HG02610 (cell line): ENCODE data around the gene SLX4IP.
A peak's percentile ranks its signal among the peaks of the same experiment; 100 is the strongest.
"Not testable (repeated sequence)": the region's sequence is repeated elsewhere in the genome, so short reads cannot be mapped to it uniquely, and the experiment has no call there.

Experiments used
- ATAC-seq: cut with Tn5 transposase; IDR thresholded peaks from one replicate; pipeline ENCODE4 v1.9.1; 2021; ENCODE audit warnings: mild to moderate bottlenecking, moderate library complexity; ENCODE audit not compliant: unreplicated experiment

Gene SLX4IP

GRCh38 chr20:10565922-10566897, 131.1 kb downstream of the SLX4IP start:
- ATAC-seq, result no peak

DNA sequence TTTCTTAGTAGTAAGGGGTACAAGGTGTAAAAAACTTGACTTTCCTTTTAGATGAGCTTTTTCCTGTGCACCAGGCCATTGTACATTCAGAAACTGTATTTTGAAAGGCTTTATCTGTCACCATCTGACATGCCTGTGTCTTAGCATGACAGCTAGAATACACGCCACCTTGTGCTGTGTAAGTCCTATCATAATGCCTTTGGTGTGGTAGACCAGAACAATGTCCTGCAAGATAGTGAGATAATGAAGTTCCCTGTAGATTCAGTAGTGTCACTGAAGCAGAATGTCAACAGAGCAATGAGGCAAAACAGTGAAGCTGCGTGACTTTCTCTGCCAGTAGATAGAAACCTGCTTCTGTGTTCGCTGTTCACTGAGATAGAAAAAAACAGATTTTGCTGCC, 132.9 kb downstream of the SLX4IP start:
- no peak for ATAC-seq

GRCh38 chr20:10571313-10571815, 136.3 kb downstream of the SLX4IP start:
- ATAC-seq, result no peak

- ATAC-seq, result no peak
Measured at GRCh38 chr20:10572853-10573252, 137.7 kb downstream of the SLX4IP start.

DNA sequence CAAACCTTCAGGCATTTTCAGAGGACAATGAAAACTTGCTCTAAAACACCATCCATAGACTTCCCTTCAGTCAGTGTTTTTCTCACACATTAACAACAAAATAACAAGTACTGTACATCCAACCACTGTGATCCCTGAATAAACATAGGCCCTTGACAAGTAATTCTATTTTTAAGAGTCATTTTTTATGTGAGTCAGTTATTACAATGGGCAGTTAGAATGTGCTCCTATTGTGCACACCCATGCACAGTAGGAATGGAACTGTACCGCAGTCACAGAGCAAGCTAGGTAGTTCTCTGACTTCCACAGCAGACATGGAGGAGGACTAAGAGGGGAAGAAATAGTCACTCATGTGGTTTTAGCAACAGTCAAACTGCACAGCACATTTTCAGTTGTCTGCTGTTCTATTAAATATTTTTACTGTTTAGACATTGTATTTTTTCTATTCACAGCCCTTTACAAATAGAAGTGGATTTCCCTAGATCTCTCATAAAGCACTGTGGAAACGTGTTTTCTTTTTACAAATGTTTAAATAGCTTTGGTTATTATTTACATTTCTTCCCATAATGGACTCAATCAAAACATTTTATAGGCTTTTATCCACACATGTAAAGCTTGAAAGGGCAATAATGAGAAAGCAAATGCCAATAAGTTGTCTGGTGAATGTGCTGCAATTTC, 138.3 kb downstream of the SLX4IP start:
- no peak for ATAC-seq

- ATAC-seq, result no peak
Measured at GRCh38 chr20:10573951-10574339, 138.8 kb downstream of the SLX4IP start.

- ATAC-seq, result no peak
Measured at GRCh38 chr20:10576411-10577090, 141.4 kb downstream of the SLX4IP start.

DNA sequence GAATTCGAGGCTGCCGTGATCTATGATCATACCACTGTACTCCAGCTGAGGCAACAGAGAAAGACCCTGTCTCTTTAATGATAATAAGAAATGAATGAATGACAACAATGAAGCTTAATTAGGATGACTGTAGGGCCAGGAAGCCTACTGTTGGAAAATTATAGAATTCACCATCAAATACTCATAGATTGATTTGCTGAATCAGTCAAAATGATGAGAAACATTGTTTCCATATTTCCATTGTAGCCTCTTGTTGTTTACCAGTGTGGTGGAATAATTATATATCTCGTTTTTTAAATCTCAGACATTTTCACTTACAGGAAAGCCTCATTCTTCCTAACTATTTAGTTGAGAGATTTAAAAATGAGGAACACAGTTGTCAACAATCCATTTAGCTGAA, 142.5 kb downstream of the SLX4IP start:
- ATAC-seq, result no peak

GRCh38 chr20:10578607-10579006, 143.5 kb downstream of the SLX4IP start:
- ATAC-seq, result peak; percentile 60

GRCh38 chr20:10579942-10580341, 144.8 kb downstream of the SLX4IP start:
- no peak for ATAC-seq

- no peak for ATAC-seq
Measured at GRCh38 chr20:10580700-10581099, 145.6 kb downstream of the SLX4IP start.

GRCh38 chr20:10581823-10582222, 146.7 kb downstream of the SLX4IP start:
- no peak for ATAC-seq

DNA sequence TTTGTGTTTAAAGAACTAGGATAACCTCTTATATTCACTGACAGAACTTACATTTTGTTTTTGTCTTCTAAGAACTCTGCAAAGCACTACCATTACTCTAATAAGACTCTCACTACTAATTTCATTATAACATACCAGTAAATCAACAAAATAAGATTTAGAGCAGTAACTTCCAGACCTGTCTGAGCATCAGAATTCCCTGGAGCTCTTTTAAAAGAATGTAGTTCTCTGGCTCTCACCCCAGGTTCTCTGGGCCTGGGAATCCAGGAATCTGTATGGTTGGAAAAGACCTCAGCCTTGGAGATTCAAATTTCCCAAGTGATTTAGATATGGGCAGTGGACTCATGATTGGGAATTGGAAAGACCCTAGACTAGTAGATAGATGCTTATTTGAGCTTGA, 149.3 kb downstream of the SLX4IP start:
- no peak for ATAC-seq

- no peak for ATAC-seq
Measured at GRCh38 chr20:10585308-10585707, 150.2 kb downstream of the SLX4IP start.

DNA sequence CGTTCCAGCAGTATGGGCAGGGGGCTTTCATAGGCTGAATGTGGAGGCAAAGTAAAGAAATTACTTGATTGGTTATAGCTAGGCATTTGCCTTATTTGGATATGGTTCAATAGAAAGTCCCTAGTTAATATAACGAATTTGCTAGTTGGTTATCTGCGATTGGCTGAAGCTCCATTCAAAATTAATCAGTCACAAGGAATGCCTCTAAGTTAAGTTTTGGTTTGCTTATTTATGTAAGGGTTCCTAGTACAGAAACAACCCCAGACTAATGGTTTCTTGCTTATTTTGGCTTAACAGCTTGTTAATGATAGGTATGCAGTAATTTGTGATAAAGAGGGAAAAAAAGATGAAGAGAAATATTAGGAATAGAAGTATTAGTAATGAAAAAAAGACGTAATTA, 151.2 kb downstream of the SLX4IP start:
- no peak for ATAC-seq

- not testable (repeated sequence) for ATAC-seq
Measured at GRCh38 chr20:10590446-10590845, 155.3 kb downstream of the SLX4IP start.

- ATAC-seq, result no peak
Measured at GRCh38 chr20:10590950-10591671, 156.0 kb downstream of the SLX4IP start.

DNA sequence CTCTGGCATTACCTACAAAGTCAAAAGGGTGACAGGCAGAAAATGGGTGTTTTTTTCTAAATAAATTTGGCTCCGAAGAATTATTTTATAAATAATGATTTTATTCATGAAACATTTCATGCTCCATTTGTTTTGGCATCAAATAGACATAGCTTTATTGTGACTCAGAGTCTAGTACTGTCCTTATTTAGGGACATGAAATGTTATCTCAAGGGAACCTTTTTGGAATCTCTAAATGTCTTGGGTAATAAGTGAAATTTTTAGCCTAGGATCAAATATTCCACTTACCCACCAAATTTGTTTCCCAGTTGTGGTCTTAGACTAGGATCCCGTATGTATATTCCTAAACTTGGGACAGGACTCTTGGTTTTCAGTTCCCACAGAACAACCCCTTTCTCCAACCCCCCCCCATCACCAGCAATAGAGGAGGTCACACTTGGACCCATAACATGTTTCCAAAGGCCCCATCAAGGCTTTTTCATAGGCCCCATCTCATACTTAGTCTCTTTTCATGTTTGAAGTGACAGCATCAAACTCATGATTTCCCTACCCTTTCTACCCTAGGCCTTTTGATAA, 156.9 kb downstream of the SLX4IP start:
- no peak for ATAC-seq

- ATAC-seq, result no peak
Measured at GRCh38 chr20:10594296-10594868, 159.3 kb downstream of the SLX4IP start.

- ATAC-seq, result no peak
Measured at GRCh38 chr20:10595266-10595665, 160.2 kb downstream of the SLX4IP start.
